HCT116 (cell line): Measurements from ENCODE around the gene TK2. TPM values are rescaled to one million over a fixed set of nuclear protein-coding genes. Genes with fewer than 3 reads are reported as not detected.

Experiments used
- ATAC-seq: fragments of 200-7000 bp; cut with Tn5 transposase; 2 replicates; pipeline ENCODE4 v1.9.1; 2020; ENCODE audit warnings: mild to moderate bottlenecking, moderate library complexity
- BruUV-seq: library from RNA; stranded (reverse); fragments of 400-500 nt; replicated peaks from 2 replicates; lab custom pipeline; 2021; lab: Mats Ljungman, UMichigan
- CTCF ChIA-PET: fragments of 300-600 bp; sonication (Branson Sonifier 250); formaldehyde crosslinking; loops from one replicate; lab custom pipeline; 2021; ENCODE audit warnings: antibody characterized with exemption; lab: Charles Lee
- POLR2A ChIA-PET: fragments of 300-600, 350-600 bp; sonication (Branson Sonifier 250); formaldehyde crosslinking; loops from one replicate; lab custom pipeline; 2021; ENCODE audit warnings: antibody characterized with exemption; lab: Charles Lee
- RAD21 ChIA-PET, 2 experiments: fragments of 300-600 bp; sonication (Branson Sonifier 250); formaldehyde crosslinking; loops; one replicate each; lab custom pipeline; 2023; ENCODE audit warnings: low total read pairs in 2 of 2; ENCODE audit not compliant: uncharacterized antibody in 2 of 2, unreplicated experiment in 2 of 2, low non-redundant PET in 1 of 2; lab: Charles Lee
- DNase-seq: peaks from one replicate; pipeline ENCODE4 v3.0.0-alpha.2; 2010; ENCODE audit warnings: low read depth, low spot score
- H2AFZ ChIP-seq: fragments of 200-600 bp; shearing (Covaris generic), sonication (generic); 2 replicates; pipeline ENCODE4 v1.6.1; 2017; ENCODE audit warnings: low read depth, mixed run types, mixed read lengths, antibody characterized with exemption, low read length; ENCODE audit not compliant: poor library complexity, severe bottlenecking
- H3K27ac ChIP-seq: 2 replicates; pipeline ENCODE4 v1.5.1; 2012; ENCODE audit warnings: low read depth, low read length
- H3K27me3 ChIP-seq: fragments of 200-600 bp; sonication (generic); 2 replicates; pipeline ENCODE4 v1.6.1; 2016; ENCODE audit warnings: mixed run types, low read length, mixed read lengths; ENCODE audit not compliant: insufficient read depth
- H3K36me3 ChIP-seq, 2 experiments: fragments of 200-500 bp in 1 of 2; fragments of 200-600 bp in 1 of 2; sonication (Bioruptor generic) in 1 of 2; sonication (generic) in 1 of 2; 2 replicates each; pipeline versions ENCODE4 v1.5.1 to v1.6.1; 2014 to 2016; ENCODE audit warnings: low read length in 2 of 2, inconsistent platforms in 1 of 2, mixed read lengths in 1 of 2, mixed run types in 1 of 2; ENCODE audit not compliant: insufficient read depth in 2 of 2, control insufficient read depth in 1 of 2
- H3K4me1 ChIP-seq, 2 experiments: fragments of 200-600 bp in 1 of 2; sonication (generic) in 1 of 2; 2 replicates each; pipeline versions ENCODE4 v1.5.1 to v1.6.1; 2012 to 2017; ENCODE audit warnings: low read length in 2 of 2, inconsistent platforms in 1 of 2, mild to moderate bottlenecking in 1 of 2, mixed read lengths in 1 of 2, mixed run types in 1 of 2, moderate library complexity in 1 of 2; ENCODE audit not compliant: insufficient read depth in 2 of 2, control insufficient read depth in 1 of 2
- H3K4me2 ChIP-seq: fragments of 200-600 bp; sonication (generic); 2 replicates; pipeline ENCODE4 v1.6.1; 2017; ENCODE audit warnings: mixed run types, low read length, mixed read lengths
- H3K4me3 ChIP-seq, 2 experiments: fragments of 200-600 bp in 1 of 2; sonication (generic) in 1 of 2; replicated peaks in 1 of 2; 2 replicates each; pipeline ENCODE4 v1.5.1; 2011 to 2016; ENCODE audit warnings: low read length in 2 of 2, control low read depth in 1 of 2, low read depth in 1 of 2, mild to moderate bottlenecking in 1 of 2, mixed read lengths in 1 of 2, mixed run types in 1 of 2
- H3K79me2 ChIP-seq: fragments of 200-600 bp; sonication (generic); 2 replicates; pipeline ENCODE4 v1.6.1; 2017; ENCODE audit warnings: mild to moderate bottlenecking, mixed run types, low read length, moderate library complexity, mixed read lengths; ENCODE audit not compliant: insufficient read depth
- H3K9ac ChIP-seq: fragments of 200-600 bp; sonication (generic); 2 replicates; pipeline ENCODE4 v1.6.1; 2016; ENCODE audit warnings: low read length, mixed read lengths
- H3K9me2 ChIP-seq: fragments of 200-600 bp; sonication (generic), shearing (Covaris generic); 2 replicates; pipeline ENCODE4 v1.6.1; 2017; ENCODE audit warnings: mixed run types, mild to moderate bottlenecking, moderate library complexity; ENCODE audit not compliant: insufficient read depth
- H3K9me3 ChIP-seq, 2 experiments: fragments of 200-500 bp in 1 of 2; fragments of 200-600 bp in 1 of 2; sonication (Bioruptor generic) in 1 of 2; sonication (generic) in 1 of 2; 2 replicates each; pipeline ENCODE4 v1.6.1; 2014 to 2017; ENCODE audit warnings: low read length in 2 of 2, mixed read lengths in 2 of 2, inconsistent platforms in 1 of 2, low read depth in 1 of 2, mild to moderate bottlenecking in 1 of 2, mixed run types in 1 of 2, moderate library complexity in 1 of 2; ENCODE audit not compliant: control insufficient read depth in 1 of 2, insufficient read depth in 1 of 2
- H4K20me1 ChIP-seq: fragments of 200-600 bp; sonication (generic), shearing (Covaris generic); 2 replicates; pipeline ENCODE4 v1.6.1; 2017; ENCODE audit warnings: mixed run types, mild to moderate bottlenecking, moderate library complexity; ENCODE audit not compliant: insufficient read depth
- ATF3 ChIP-seq: IDR thresholded peaks from 2 replicates; pipeline ENCODE4 v1.6.1; 2012
- EGR1 ChIP-seq: IDR thresholded peaks from 2 replicates; pipeline ENCODE4 v1.6.1; 2012; ENCODE audit warnings: low read depth
- EZH2 ChIP-seq: fragments of 200-600 bp; sonication (generic); IDR thresholded peaks from 2 replicates; pipeline ENCODE4 v1.6.1; 2017; ENCODE audit warnings: antibody characterized with exemption, mixed run types
- EZH2phosphoT487 ChIP-seq: fragments of 200-600 bp; IDR thresholded peaks from 2 replicates; pipeline ENCODE4 v1.6.1; 2018; ENCODE audit warnings: antibody characterized with exemption, borderline replicate concordance
- FOSL1 ChIP-seq: IDR thresholded peaks from 2 replicates; pipeline ENCODE4 v1.6.1; 2012; ENCODE audit warnings: low read depth
- MAX ChIP-seq: IDR thresholded peaks from 2 replicates; pipeline ENCODE4 v1.6.1; 2012
- POLR2A ChIP-seq: IDR thresholded peaks from 2 replicates; pipeline ENCODE4 v1.7.0; 2011; ENCODE audit warnings: borderline replicate concordance; ENCODE audit not compliant: insufficient read depth, insufficient read length; ENCODE audit errors: extremely low read depth
- REST ChIP-seq: IDR thresholded peaks from 2 replicates; pipeline ENCODE4 v1.6.1; 2012; ENCODE audit warnings: low read depth
- SIN3A ChIP-seq: IDR thresholded peaks from 2 replicates; pipeline ENCODE4 v1.6.1; 2012; ENCODE audit warnings: low read depth
- SRF ChIP-seq: IDR thresholded peaks from 2 replicates; pipeline ENCODE4 v1.6.1; 2012; ENCODE audit warnings: low read depth
- ZBTB33 ChIP-seq: IDR thresholded peaks from 2 replicates; pipeline ENCODE4 v1.6.1; 2011; ENCODE audit warnings: mild to moderate bottlenecking, low read length, moderate library complexity; ENCODE audit not compliant: insufficient replicate concordance; ENCODE audit errors: extremely low read depth
- ZNF274 ChIP-seq: fragments of 200-500 bp; sonication (Bioruptor generic); IDR thresholded peaks from 2 replicates; pipeline ENCODE4 v1.6.1; 2014; ENCODE audit warnings: mild to moderate bottlenecking, low read depth, low read length, inconsistent platforms
- intact Hi-C: fragments of 100-400 bp; cut with micrococcal nuclease; formaldehyde crosslinking; loops from 2 replicates; pipeline ENCODE4 v1.10.0; 2022
- total RNA-seq: library from RNA; stranded (reverse); gene quantifications from one replicate; pipeline ENCODE4 v1.2.1, GENCODE V29; 2021; ENCODE audit not compliant: unreplicated experiment

The TK2 gene
- total RNA-seq, 1 experiment from 2014 or later = 15.4 TPM

- no peaks in the 10 kb centered on the region for H3K79me2 ChIP-seq
- no TSS peak for BruUV-seq
- DNase-seq (no peak), ATAC-seq (no peak)
- no peak for TF ChIP-seq SRF
- TF ChIP-seq ATF3 = no peak
- no peak for TF ChIP-seq REST
- TF ChIP-seq FOSL1 = no peak
- TF ChIP-seq POLR2A = no peak
- TF ChIP-seq EZH2 = no peak
- no peak for TF ChIP-seq ZBTB33
- TF ChIP-seq MAX = no peak
- TF ChIP-seq EGR1 = no peak
- TF ChIP-seq SIN3A = no peak
- TF ChIP-seq ZNF274 = no peak
- TF ChIP-seq EZH2phosphoT487 = no peak
- ChIA-PET CTCF (no interaction called here), RAD21 (no interaction called here), POLR2A (no interaction called here)
- H3K4me2 ChIP-seq = no peak overlapping the region
- H3K27me3 ChIP-seq = no peaks in the 10 kb centered on the region
- no peaks in the 10 kb centered on the region for H4K20me1 ChIP-seq
- no peaks in the 10 kb centered on the region for H3K9me2 ChIP-seq
- H2AFZ ChIP-seq = no peak overlapping the region
- H3K9ac ChIP-seq = no peak overlapping the region
- intact Hi-C loops = no loop called here
- H3K36me3 ChIP-seq = peaks cover 7 to 9% of the 10 kb centered on the region in 2 experiments; a peak in 2 of 4 replicates
- no peak overlapping the region for H3K4me3 ChIP-seq
- no peak overlapping the region for H3K27ac ChIP-seq
- H3K9me3 ChIP-seq = no peaks in the 10 kb centered on the region
- H3K4me1 ChIP-seq = no peaks in the 10 kb centered on the region
Observed at GRCh38 chr16:66529475-66529874, 20.4 kb downstream of the TK2 start.
